GM21526 (cell line): Measurements from ENCODE around the gene FIGNL2.

Experiments used
- ATAC-seq: cut with Tn5 transposase; IDR thresholded peaks from one replicate; pipeline ENCODE4 v1.9.1; 2021; ENCODE audit warnings: moderate library complexity; ENCODE audit not compliant: unreplicated experiment, low FRiP score

Gene FIGNL2

DNA sequence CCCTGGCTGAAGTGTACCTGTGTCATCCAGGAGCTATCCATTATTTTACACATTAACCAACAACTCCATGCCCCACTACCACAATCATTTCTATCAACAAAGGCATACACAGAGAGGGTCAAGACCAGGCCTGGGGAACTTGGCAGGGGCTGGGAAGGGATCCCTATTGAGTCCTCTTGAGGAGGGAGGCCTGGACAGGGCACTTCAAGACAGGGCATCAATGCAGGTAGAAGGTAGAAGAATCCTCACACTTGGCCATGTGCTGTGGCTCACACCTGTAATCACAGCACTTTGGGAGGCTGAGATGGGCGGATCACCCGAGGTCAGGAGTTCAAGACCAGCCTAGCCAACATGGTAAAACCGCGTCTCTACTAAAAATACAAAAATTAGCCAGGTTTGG lies 26.0 kb upstream of the FIGNL2 start:
- no peak for ATAC-seq

DNA sequence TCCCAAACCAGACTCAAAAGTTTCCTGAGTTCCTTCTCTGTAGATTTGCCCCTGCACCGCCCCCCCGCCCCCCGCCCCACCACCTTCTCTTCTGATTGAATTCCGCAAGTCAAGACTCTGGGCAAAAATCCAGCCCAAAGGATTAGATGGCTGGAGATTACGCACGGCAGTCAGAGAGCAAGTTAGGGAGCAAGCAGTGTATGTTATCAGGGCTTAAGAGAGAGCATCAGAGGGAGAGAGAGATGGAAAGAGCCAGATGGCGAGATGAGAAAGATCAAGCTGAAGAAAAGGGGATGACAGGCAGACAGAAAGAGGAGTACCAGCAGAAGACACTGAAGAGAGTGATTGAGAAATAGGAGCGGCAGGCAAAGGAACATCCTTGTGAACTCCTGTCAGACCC lies 25.5 kb upstream of the FIGNL2 start:
- no peak for ATAC-seq

DNA sequence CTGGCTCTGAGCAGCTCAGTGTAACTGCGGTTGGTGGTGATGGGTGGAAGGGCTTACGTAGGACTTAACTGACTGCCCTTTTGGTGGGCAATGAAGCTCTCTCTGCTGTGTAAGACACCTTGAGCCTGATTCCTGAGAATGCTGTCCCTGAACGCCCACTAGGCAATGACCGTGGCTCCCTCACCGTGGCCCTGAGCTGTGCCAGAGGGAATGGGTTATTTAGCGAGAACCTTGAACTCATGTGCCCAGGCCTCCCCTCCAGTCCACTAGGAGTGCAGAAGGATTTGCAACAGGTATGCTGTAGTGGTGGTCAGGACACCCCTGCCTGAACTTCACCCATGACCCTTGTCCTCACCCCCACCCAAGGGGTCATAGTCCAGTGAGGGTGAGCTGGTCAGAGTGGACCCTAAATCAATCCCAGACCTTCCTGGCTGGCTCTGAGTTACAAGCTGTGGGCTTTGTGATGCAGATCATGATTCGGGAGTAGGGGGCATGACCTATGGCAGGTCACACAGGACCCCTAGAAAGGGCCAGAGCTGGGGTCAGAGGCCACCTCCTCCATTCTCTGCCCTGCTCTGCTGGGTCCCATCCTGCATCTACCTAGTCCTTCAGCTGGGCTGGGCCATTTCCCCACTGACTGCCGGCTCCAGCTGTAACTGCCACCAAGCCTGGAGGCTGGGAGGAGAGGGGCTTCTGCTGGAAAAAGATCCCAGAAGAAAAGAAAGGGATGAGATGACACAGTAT lies 24.9 kb upstream of the FIGNL2 start:
- ATAC-seq = no peak

DNA sequence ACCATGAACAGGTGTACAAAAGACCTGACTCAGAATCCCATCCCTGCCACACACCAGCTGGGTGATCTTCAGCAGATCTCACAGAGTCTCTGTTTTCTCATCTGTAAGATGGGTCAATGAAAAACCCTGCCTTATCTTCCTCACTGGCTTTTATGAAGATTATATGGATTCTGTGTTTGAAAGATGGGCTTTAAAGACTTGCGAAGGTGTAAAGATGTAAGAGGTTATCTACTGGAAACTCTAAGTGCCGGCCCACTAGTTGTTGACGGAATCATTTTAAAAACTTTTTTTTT lies 24.1 kb upstream of the FIGNL2 start:
- no peak for ATAC-seq

DNA sequence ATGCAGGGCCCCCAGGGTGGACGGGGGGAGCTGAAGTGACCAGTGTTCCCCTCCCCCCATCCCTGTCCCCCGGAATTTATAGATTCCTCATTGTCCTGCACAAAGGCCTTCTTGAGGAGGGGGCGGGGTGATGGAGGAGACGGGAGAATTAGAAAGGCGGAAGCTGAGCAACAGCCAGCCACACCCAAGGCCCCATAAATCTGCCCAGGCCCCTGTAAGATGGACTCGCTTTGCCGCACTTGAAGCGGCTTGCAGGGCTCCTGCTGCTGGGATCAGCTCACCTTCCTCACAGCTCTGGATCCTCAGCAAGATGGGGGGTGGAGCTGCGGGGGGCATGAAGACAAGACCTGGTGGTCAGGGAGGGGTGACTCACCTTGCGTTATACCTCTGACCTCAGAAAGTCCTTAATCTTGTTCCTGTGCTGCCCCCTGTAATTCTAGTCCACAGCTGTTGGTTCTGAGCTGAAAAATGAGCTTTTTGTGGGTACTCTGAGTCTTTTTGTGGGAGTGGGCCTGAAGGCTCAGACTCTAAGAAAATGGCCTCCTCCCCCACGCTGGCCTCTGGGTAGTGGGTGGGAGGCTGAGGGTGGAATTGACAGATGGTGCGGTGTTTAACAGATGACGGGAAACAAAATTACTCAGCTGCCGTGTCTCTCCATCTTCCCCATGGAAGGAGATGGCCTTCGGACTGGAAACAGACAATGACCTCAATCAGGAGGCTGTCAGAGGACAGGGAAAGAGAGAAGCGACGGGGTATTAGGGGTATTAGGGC lies 23.6 kb upstream of the FIGNL2 start:
- no peak for ATAC-seq

DNA sequence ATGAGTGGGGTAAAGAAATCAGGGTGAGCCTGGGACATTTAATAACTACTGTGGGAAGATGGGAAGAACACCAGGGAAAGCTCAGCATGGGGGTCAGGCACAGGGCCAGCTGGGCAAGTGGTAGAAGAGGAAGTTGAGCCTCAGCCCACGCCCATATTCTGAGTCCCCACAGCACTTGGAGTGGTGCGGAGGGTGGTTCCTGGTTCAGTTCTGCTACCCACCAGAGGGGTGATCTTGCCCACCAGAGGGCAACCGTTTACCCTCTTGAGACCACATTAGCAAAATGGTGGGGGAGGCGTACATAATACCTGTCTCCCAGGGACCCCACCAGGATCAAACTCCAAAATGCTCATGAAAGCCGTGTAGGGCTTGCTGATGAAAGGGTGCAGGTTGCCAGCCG lies 22.6 kb upstream of the FIGNL2 start:
- ATAC-seq = no peak

DNA sequence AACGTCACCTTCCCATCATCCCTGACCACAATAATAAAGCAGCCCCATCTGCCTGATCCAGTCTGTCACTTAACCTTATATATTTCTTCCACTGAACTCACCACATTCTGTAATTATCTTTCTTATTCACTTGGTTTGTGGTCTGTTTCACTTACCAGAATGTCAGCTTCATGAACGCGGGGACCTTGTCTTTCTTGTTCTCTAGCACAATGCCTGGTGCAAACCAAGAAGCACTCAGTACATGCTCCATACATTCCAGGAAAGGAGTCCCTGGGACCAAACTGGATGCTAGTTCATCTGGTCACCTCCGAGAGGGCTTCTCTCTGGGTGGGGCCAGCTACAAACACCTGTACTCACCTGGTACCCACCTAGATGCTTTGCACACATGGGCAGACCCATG lies 22.0 kb upstream of the FIGNL2 start:
- no peak for ATAC-seq

DNA sequence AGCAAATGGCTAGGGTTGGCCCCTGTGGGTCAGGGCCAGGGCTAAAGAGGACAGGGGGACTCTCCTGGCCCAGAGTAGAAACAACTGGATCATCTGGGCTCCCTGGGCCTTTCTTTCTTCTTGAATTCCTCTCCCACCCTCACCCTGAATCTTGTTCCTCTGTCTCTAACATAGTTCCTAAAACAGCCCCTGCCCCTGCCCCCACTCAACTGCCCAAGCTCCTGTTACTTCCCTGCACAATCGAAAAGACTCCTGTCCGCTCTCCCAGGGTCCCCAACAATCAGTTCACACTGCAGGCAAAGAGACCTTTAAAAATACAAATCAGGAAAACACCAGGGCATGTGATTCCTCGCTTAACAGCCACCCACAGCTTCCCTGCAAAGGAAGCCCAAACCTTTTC lies 21.4 kb upstream of the FIGNL2 start:
- ATAC-seq = no peak

DNA sequence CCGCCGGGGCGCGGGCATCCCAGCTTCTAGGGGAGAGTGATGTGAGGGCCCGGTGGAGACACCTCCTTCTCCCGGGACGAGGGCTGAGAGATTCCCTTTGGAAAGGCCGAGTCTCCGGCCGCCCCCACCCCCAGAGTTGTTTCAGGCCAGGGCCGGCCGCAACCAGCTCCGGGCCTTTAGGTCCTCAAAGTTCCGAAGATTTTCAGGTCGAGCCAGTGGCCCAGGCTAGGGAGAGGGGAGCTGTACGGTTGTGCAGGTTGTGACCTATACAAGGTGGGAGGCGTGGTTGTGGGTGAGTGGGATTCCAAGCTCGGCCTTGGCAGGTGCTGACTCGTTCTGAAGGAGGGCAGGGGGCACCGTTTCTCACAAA lies 21.0 kb upstream of the FIGNL2 start:
- no peak for ATAC-seq

DNA sequence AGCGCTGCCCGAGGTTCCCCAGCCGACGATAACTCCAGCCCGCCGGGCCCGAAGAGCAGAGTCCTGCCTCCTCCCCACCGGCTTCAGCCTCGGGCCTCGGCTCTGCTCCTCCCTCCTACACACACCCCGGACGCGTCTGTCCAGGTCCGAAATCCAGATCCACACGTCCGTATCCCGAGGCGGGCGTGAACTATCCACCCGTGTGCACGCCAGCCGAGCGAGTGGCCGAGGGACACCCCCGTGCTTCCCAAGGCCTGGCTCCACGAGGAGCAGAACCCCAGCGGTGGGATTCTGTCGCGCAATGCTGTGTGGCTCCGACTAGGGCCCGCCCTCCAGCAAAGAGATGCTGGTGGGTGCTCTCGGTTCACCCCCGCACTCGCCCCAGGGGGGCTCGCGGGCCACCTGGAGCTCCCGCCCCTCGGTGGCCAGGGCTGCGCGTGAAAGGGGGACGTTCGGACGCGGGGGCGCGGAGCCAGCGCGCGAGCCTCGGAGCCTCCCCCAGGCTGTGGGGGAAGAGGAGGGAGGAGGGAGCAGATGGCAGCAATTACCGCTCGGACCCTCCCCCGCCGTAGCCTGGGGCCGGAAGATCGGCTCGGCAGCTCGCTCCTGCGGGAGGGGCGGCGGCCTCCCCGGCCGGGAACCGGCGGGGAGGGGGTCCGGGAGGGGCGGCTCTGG lies 20.4 kb upstream of the FIGNL2 start:
- no peak for ATAC-seq

DNA sequence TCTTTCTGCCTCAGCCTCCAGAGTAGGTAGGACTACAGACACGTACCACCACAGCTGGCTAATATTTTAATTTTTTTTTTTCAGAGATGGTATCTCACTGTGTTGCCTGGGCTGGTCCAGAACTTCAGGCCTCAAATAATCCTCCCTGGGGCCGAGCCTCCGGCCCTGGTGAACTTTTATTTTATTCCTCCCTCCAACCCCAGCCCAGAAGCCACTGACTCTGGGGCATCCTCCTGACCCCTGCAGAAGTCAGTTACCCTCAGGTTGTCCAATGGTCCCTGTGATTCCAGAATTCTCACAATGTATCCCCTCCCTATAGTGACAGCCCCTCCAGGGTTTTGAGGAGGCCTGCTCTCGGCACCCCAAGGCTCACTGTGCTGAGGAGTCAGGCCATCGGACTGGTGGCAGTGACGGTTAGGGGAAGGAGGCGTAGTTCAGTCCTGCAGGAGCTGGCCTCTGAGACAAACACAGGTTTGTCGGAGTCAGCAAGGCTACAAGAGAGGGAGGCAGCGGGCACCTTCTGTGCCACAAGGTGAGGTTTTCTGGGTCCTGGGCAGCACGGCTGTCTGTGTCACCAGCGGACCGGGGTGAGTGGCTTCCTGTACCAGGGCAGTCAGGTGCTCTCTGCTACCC lies 19.4 kb upstream of the FIGNL2 start:
- ATAC-seq = no peak

DNA sequence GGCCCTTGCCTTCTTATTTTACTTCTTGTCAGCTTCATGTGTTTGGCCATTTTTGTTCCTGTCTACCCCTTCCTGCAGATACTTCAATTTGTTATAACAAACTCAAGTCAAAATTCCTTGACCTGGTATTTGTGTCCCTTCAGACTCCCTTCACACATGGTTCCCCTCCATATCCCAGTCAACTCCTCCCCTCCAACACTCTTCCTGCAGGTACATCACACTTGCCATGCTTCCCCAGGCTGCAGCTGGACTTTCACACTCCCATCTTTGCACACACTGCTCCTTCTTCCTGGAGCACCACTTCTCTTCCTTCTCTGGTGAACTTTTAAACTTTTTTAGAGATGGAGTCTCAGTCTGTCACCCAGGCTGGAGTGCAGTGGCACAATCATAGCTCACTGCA lies 18.9 kb upstream of the FIGNL2 start:
- ATAC-seq = no peak

DNA sequence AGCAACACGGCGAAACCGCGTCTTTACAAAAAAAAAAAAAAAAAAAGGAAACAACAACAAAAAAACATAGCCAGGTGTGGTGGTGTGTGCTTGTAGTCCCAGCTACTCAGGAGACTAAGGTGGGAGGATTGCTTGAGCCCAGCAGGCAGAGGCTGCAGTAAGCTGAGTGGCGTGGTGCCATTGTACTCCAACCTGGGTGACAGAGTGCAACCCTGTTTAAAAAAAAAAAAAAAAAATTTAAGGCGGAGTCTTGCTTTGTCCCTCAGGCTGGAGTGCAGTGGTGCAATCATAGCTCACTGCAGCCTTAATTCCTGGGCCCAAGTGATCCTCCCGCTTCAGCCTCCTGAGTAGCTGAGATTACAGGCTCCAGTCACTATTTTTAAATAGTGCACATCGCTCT lies 18.2 kb upstream of the FIGNL2 start:
- ATAC-seq = no peak

DNA sequence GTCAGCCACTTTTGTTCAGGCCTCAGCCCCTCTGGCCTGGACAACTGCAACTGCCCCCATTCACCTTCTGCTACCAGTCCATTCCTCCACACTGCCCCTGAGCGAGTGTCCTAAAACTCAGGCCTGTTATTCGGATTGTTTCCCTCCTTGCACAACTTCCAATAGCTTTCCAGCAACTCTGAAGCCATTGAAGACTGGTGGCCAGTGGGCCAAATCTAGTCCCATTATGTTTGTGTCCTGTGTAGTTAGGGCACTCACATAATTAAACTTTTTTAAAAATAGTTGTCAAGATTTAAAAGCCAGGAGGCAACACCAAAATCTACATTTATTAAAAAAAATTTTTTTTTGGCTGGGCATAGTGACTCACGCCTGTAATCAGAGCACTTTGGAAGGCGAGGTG lies 17.8 kb upstream of the FIGNL2 start:
- no peak for ATAC-seq

DNA sequence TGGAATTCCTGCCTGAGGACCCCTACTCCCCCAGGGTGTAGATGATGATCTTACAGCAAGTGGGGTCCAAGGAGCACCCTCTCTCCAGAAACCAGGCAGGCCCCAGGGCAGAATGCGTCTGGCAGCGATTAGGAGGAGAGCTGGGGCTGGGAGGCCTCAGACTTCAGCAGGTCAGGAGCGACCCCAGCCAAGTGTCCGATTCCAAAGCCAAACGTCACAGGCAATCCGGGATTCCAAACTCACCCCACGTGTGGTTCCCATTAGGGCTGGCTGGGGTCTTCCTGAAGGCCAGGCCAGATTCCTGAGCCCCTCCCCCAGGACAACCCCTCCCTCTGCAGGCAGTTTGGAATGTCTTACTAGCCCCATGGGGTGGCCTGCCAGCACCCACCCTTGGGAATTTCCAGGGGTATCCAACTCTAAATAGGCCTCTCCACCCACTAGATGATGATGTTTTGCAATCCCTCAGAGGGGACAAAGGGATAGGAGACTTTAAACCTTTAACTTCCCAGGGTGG lies 17.3 kb upstream of the FIGNL2 start:
- no peak for ATAC-seq

DNA sequence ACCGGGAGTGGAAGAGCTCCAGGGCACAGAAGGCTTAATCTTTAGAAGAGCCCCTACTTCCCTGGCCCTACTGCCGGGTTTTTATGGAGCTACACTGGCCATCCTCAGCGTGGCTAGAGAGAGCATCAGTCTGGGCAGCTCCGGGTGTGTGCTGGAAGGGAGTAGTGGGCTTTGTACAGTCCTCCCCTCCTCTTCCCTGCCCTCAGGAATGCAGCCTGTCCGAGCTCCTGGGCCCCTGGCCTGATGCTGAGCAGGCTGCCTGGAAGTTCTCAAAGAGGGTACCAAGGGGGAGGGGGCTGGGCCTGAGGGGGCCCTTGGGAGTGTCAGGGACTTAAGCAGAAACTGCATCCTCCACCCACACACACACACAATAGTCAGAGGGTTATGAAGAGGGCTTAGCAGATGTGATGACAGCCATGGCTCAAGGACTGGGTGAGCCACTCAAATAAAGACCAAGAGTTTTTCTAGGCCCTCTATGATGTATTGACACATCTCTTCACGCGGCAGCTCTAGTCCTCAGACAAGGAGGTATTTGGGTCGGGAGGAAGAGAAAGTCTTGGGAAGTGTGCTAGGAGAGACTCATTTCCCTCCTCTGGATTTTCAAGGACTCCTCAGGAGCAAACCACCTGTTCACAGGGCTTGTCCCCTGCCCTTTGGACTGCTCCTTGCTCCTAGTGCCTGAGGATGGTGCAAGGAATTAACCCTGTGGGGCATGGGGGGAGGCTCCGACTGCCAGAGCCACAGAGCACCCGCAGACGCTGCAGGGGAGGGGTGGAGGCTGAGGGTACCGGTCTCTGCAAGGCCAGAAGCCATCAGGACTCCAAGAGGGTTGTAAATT lies 16.5 kb upstream of the FIGNL2 start:
- no peak for ATAC-seq

DNA sequence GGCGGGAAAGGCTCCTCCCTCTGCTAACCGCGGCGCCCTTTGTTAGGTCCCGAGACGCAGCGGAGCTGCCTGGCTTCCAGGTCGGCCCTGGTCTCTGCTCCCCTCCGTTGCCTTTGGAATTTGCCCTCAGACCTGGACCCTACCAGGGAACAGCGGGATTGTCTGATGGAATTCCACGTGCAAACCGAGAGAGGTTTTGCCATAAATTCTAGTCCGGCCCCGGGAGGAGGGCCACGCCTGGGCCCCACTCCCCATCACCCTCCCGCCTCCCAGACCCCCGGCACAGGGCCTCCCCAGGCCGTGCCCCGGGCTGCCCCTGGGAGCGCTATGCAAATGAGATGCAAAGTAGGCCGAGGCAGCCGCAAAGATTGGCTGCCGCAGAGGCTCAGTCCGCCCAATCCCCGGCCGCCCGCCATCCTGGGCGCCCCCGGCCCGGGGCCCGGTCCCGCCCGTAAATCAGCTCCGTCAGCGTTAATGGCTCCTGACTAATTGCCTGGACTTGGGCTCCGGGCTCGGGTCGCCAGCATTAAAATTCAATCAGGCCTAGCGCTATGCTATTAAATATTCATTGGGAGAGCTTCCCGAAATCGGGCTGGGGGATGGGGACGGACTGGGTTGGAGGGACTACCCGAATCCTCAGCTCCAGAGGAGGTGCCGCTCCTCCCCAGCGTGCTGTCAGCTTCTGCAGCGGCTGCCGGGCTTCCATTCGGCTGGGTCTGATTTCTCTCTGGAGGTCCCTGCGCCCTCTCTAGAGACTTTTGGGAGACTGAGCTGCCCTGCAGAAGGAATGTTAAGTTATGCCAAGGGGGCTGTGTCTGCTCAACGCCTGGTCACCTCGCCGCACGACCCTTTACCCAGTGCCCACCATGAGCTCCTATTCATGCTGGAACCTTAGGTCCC lies 15.7 kb upstream of the FIGNL2 start:
- ATAC-seq = no peak

DNA sequence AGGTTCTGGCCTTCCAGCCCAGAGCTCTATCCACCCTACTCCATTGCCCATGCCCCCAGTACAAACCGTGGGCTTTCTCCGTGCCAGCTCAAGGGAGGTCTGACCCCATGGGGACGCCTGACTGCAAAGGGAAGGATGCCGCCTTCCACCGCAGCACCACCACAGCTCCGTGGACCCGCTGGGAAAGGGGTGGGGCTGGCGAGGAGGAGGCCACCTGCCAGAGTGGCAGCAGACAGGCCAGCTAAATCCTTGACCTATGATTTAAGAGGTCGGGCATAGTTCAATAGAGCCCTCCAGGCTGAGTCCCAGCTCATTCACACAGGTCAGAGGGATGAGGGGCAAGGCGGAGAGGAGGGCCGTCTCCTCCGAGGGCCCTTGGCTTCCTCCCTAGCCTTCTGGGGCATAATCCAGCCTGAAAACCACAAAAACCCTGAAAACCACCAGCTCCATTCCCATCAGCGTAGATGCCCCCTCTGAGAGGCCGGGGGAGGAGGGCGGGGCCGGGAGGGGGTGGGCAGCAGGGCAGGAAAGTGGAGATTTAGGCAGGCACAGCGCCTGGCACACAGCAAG lies 14.9 kb upstream of the FIGNL2 start:
- ATAC-seq = no peak

DNA sequence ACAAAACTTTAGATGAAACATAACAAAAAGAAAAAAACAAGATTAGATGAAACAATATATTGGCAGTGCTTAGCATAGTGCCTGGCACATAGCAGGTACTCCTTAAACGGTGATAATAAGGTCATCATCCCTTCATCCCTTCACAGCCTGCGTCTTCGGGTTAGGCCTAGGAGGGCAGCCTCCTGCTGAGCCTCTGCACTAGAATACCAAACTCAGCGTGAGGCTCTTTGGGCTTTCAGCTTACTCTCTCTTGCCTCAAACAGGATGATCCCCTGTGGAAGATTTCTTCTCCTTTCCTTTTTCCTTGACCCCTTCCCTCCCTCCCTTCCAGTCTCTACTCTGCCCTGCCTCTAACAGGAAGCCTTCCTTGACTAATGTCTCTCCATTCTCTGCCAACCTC lies 14.4 kb upstream of the FIGNL2 start:
- ATAC-seq = no peak
